Measurements from ENCODE around the gene METTL13. TPM values are rescaled to one million over a fixed set of nuclear protein-coding genes. Genes with fewer than 3 reads are reported as not detected.

The METTL13 gene
- total and polyA plus RNA-seq, 9 of the 15 experiments (the other 6 are each of a cell fraction or from before 2014, with no cell fraction given): 18.9 to 78.9 (median 54.9) TPM

DNA sequence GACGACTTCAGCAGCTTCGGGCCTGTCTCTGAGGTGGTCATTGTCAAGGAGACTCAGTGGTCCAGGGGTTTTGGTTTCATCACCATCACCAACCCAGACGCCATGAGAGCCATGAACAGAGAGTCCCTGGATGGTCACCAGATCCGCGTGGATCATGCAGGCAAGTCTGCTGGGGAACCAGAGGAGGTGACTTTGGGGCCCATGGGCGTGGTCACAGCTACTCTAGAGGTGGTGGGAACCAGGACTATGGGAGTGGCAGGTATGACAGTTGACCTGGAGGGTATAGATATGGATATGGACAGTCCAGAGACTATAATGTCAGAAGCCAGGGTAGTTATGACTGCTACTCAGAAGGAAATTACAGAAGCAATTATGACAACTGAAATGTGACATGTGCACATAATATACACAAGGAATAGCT, 19.3 kb upstream of the METTL13 start (continued):
- TF ChIP-seq, protein P1, sequence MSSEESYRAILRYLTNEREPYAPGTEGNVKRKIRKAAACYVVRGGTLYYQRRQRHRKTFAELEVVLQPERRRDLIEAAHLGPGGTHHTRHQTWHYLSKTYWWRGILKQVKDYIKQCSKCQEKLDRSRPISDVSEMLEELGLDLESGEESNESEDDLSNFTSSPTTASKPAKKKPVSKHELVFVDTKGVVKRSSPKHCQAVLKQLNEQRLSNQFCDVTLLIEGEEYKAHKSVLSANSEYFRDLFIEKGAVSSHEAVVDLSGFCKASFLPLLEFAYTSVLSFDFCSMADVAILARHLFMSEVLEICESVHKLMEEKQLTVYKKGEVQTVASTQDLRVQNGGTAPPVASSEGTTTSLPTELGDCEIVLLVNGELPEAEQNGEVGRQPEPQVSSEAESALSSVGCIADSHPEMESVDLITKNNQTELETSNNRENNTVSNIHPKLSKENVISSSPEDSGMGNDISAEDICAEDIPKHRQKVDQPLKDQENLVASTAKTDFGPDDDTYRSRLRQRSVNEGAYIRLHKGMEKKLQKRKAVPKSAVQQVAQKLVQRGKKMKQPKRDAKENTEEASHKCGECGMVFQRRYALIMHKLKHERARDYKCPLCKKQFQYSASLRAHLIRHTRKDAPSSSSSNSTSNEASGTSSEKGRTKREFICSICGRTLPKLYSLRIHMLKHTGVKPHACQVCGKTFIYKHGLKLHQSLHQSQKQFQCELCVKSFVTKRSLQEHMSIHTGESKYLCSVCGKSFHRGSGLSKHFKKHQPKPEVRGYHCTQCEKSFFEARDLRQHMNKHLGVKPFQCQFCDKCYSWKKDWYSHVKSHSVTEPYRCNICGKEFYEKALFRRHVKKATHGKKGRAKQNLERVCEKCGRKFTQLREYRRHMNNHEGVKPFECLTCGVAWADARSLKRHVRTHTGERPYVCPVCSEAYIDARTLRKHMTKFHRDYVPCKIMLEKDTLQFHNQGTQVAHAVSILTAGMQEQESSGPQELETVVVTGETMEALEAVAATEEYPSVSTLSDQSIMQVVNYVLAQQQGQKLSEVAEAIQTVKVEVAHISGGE (CRISPR knock-in tag; IDR thresholded peaks at IDR 0.05): 0 out of 6 replicates have a peak, but pooled peaks of 1 of the 3 experiments have one; percentile 35
- TF ChIP-seq TBL1XR1 (IDR thresholded peaks at IDR 0.05; ENCODE audit: low read length in 2 of 2) (no peak; a peak in 1 of 4 replicates), PHF8 (IDR thresholded peaks at IDR 0.05; ENCODE audit: borderline replicate concordance, low read length) (no peak), ILF3 (IDR thresholded peaks at IDR 0.05; ENCODE audit: borderline replicate concordance) (no peak), MYBL2 (IDR thresholded peaks at IDR 0.05; ENCODE audit: low read depth) (no peak), MYBL2 (CRISPR knock-in tag; IDR thresholded peaks at IDR 0.05; ENCODE audit: borderline replicate concordance) (no peak), NCOA1 (IDR thresholded peaks at IDR 0.05; ENCODE audit: low read depth) (0 out of 2 replicates have a peak, but pooled peaks have one; percentile 24), TCF7L2 (IDR thresholded peaks at IDR 0.05; ENCODE audit: low read depth, low read length) (no peak), SMAD4 (CRISPR knock-in tag; conservative IDR thresholded peaks at IDR 0.05) (peak; percentile 56), KDM1A (IDR thresholded peaks at IDR 0.05) (0 out of 4 replicates have a peak, but pooled peaks of 1 of the 2 experiments have one; percentile 19), EHMT2 (IDR thresholded peaks at IDR 0.05) (peak; percentile 29; the same call in 1 of the 2 replicates), HDAC3 (IDR thresholded peaks at IDR 0.05; ENCODE audit: borderline replicate concordance, partially characterized antibody) (no peak), POLR2AphosphoS2 (IDR thresholded peaks at IDR 0.05; ENCODE audit: low read length) (no peak)
- TF ChIP-seq, protein P2, sequence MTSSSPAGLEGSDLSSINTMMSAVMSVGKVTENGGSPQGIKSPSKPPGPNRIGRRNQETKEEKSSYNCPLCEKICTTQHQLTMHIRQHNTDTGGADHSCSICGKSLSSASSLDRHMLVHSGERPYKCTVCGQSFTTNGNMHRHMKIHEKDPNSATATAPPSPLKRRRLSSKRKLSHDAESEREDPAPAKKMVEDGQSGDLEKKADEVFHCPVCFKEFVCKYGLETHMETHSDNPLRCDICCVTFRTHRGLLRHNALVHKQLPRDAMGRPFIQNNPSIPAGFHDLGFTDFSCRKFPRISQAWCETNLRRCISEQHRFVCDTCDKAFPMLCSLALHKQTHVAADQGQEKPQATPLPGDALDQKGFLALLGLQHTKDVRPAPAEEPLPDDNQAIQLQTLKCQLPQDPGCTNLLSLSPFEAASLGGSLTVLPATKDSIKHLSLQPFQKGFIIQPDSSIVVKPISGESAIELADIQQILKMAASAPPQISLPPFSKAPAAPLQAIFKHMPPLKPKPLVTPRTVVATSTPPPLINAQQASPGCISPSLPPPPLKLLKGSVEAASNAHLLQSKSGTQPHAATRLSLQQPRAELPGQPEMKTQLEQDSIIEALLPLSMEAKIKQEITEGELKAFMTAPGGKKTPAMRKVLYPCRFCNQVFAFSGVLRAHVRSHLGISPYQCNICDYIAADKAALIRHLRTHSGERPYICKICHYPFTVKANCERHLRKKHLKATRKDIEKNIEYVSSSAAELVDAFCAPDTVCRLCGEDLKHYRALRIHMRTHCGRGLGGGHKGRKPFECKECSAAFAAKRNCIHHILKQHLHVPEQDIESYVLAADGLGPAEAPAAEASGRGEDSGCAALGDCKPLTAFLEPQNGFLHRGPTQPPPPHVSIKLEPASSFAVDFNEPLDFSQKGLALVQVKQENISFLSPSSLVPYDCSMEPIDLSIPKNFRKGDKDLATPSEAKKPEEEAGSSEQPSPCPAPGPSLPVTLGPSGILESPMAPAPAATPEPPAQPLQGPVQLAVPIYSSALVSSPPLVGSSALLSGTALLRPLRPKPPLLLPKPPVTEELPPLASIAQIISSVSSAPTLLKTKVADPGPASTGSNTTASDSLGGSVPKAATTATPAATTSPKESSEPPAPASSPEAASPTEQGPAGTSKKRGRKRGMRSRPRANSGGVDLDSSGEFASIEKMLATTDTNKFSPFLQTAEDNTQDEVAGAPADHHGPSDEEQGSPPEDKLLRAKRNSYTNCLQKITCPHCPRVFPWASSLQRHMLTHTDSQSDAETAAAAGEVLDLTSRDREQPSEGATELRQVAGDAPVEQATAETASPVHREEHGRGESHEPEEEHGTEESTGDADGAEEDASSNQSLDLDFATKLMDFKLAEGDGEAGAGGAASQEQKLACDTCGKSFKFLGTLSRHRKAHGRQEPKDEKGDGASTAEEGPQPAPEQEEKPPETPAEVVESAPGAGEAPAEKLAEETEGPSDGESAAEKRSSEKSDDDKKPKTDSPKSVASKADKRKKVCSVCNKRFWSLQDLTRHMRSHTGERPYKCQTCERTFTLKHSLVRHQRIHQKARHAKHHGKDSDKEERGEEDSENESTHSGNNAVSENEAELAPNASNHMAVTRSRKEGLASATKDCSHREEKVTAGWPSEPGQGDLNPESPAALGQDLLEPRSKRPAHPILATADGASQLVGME (CRISPR knock-in tag; IDR thresholded peaks at IDR 0.05): no peak
- TF ChIP-seq, protein P3, sequence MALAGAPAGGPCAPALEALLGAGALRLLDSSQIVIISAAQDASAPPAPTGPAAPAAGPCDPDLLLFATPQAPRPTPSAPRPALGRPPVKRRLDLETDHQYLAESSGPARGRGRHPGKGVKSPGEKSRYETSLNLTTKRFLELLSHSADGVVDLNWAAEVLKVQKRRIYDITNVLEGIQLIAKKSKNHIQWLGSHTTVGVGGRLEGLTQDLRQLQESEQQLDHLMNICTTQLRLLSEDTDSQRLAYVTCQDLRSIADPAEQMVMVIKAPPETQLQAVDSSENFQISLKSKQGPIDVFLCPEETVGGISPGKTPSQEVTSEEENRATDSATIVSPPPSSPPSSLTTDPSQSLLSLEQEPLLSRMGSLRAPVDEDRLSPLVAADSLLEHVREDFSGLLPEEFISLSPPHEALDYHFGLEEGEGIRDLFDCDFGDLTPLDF (CRISPR knock-in tag; IDR thresholded peaks at IDR 0.05): no peak
- TF ChIP-seq, protein P4, sequence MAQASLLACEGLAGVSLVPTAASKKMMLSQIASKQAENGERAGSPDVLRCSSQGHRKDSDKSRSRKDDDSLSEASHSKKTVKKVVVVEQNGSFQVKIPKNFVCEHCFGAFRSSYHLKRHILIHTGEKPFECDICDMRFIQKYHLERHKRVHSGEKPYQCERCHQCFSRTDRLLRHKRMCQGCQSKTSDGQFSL (CRISPR knock-in tag; IDR thresholded peaks at IDR 0.05): no peak
- TF ChIP-seq, protein P4 (tag; IDR thresholded peaks at IDR 0.05): no peak
